Measurements from ENCODE around the gene GALNTL6. TPM values are rescaled to one million over a fixed set of nuclear protein-coding genes. Genes with fewer than 3 reads are reported as not detected.

The GALNTL6 gene
- total RNA-seq, 4 donors from 2014 or later, result 0.67 to 0.70 TPM; not detected in 2

- no peaks in the 10 kb centered on the region for H3K9me3 ChIP-seq
- TF ChIP-seq POLR2A (IDR thresholded peaks at IDR 0.05) (no peak), CTCF (IDR thresholded peaks at IDR 0.05) (no peak)
- no peaks in the 10 kb centered on the region for H3K27me3 ChIP-seq
- no peak for DNase-seq
- no peaks in the 10 kb centered on the region for H3K4me1 ChIP-seq
- no peaks in the 10 kb centered on the region for H3K36me3 ChIP-seq
- H3K4me3 ChIP-seq, result no peak overlapping the region
- no peak overlapping the region for H3K27ac ChIP-seq
Measured at GRCh38 chr4:173046144-173046543, 1232.9 kb downstream of the GALNTL6 start.

GRCh38 chr4:173046818-173047217, 1233.6 kb downstream of the GALNTL6 start:
- no peak for DNase-seq
- Histone ChIP-seq H3K4me1 (no peaks in the 10 kb centered on the region), H3K27ac (no peak overlapping the region), H3K9me3 (no peaks in the 10 kb centered on the region), H3K27me3 (no peaks in the 10 kb centered on the region), H3K36me3 (no peaks in the 10 kb centered on the region), H3K4me3 (no peak overlapping the region)
- TF ChIP-seq POLR2A (IDR thresholded peaks at IDR 0.05), result no peak
- no peak for TF ChIP-seq CTCF (IDR thresholded peaks at IDR 0.05)

GRCh38 chr4:173051232-173051631, 1238.0 kb downstream of the GALNTL6 start:
- Histone ChIP-seq H3K27me3 (no peaks in the 10 kb centered on the region), H3K9me3 (no peaks in the 10 kb centered on the region), H3K27ac (no peak overlapping the region), H3K36me3 (no peaks in the 10 kb centered on the region), H3K4me1 (no peaks in the 10 kb centered on the region), H3K4me3 (no peak overlapping the region)
- TF ChIP-seq POLR2A (IDR thresholded peaks at IDR 0.05) (no peak), CTCF (IDR thresholded peaks at IDR 0.05) (no peak)
- no peak for DNase-seq

GRCh38 chr4:173051716-173052115, 1238.5 kb downstream of the GALNTL6 start:
- H3K27ac ChIP-seq, result no peak overlapping the region

GRCh38 chr4:173052439-173052838, 1239.2 kb downstream of the GALNTL6 start:
- no peak overlapping the region for H3K27ac ChIP-seq
- H3K36me3 ChIP-seq, result no peaks in the 10 kb centered on the region
- H3K4me1 ChIP-seq, result peaks cover 0 to 5% (median 0%) of the 10 kb centered on the region in 4 donors
- H3K9me3 ChIP-seq, result no peaks in the 10 kb centered on the region
- TF ChIP-seq CTCF (IDR thresholded peaks at IDR 0.05) (no peak), POLR2A (IDR thresholded peaks at IDR 0.05) (no peak)
- H3K4me3 ChIP-seq, result no peak overlapping the region
- H3K27me3 ChIP-seq, result no peaks in the 10 kb centered on the region
- no peak for DNase-seq

More at GRCh38 chr4:173051716-173052115, 1238.5 kb downstream of the GALNTL6 start:
- no peaks in the 10 kb centered on the region for H3K27me3 ChIP-seq
- no peaks in the 10 kb centered on the region for H3K9me3 ChIP-seq
- H3K4me1 ChIP-seq, result no peaks in the 10 kb centered on the region
- H3K36me3 ChIP-seq, result no peaks in the 10 kb centered on the region
- DNase-seq, result no peak
- TF ChIP-seq POLR2A (IDR thresholded peaks at IDR 0.05), result no peak
- TF ChIP-seq CTCF (IDR thresholded peaks at IDR 0.05), result no peak
- H3K4me3 ChIP-seq, result no peak overlapping the region

GRCh38 chr4:173056271-173056670, 1243.1 kb downstream of the GALNTL6 start:
- H3K27me3 ChIP-seq, result no peaks in the 10 kb centered on the region
- no peaks in the 10 kb centered on the region for H3K9me3 ChIP-seq
- H3K36me3 ChIP-seq, result no peaks in the 10 kb centered on the region
- no peak for TF ChIP-seq CTCF (IDR thresholded peaks at IDR 0.05)
- H3K27ac ChIP-seq, result no peak overlapping the region
- H3K4me1 ChIP-seq, result peaks cover 0 to 9% (median 0%) of the 10 kb centered on the region in 4 donors
- no peak overlapping the region for H3K4me3 ChIP-seq
- DNase-seq, result no peak

All from Peyer's patch (tissue), 4 donors.